Activated effector memory CD4-positive, alpha-beta T cell treated with anti-CD3 and anti-CD28 coated beads, Interleukin-2, amount 50 U/mL, for 16 hours (primary cell): Measurements from ENCODE around the gene MYL1.

ENCODE experiments used
- DNase-seq: peaks from one replicate; pipeline ENCODE4 v3.0.0-alpha.2; 2020

MYL1 gene

GRCh38 chr2:210264282-210264681 lies 50.7 kb downstream of the MYL1 start:
- no peak for DNase-seq

- no peak for DNase-seq
Measured at GRCh38 chr2:210263841-210264240, 51.1 kb downstream of the MYL1 start.

- DNase-seq: no peak
Measured at GRCh38 chr2:210262036-210262435, 52.9 kb downstream of the MYL1 start.

- DNase-seq: no peak
Measured at GRCh38 chr2:210259687-210260086, 55.3 kb downstream of the MYL1 start.

GRCh38 chr2:210252699-210253606 lies 62.0 kb downstream of the MYL1 start:
- no peak for DNase-seq

- no peak for DNase-seq
Measured at GRCh38 chr2:210250622-210251021, 64.4 kb downstream of the MYL1 start.
